WERI-Rb-1 (cell line): ENCODE measurements around the gene YBEY.

Source experiments
- DNase-seq: peaks from one replicate; pipeline ENCODE4 v3.0.0-alpha.2; 2020
- H3K27ac ChIP-seq: fragments of 250-450 bp; sonication (Bioruptor Pico); 2 replicates; pipeline ENCODE4 v1.5.1; 2020; ENCODE audit warnings: mild to moderate bottlenecking, moderate library complexity
- H3K27me3 ChIP-seq: fragments of 250-450 bp; sonication (Bioruptor Pico); 2 replicates; pipeline ENCODE4 v1.5.1; 2021; ENCODE audit warnings: mild to moderate bottlenecking, low read depth, moderate library complexity; ENCODE audit not compliant: insufficient read depth, severe bottlenecking
- H3K36me3 ChIP-seq: fragments of 250-450 bp; sonication (Bioruptor Pico); 2 replicates; pipeline ENCODE4 v1.5.1; 2020; ENCODE audit warnings: mild to moderate bottlenecking, moderate library complexity
- H3K4me3 ChIP-seq: 2 replicates; pipeline ENCODE4 v1.5.1; 2011; ENCODE audit warnings: low read depth, mild to moderate bottlenecking, control low read depth, low read length
- H3K9me3 ChIP-seq: fragments of 250-450 bp; sonication (Bioruptor Pico); 2 replicates; pipeline ENCODE4 v1.5.1; 2021; ENCODE audit warnings: mild to moderate bottlenecking, moderate library complexity; ENCODE audit not compliant: severe bottlenecking
- TF ChIP-seq, protein P1 (sequence below): IDR thresholded peaks from 2 replicates; pipeline ENCODE4 v1.5.1; 2011; ENCODE audit warnings: low read depth, mild to moderate bottlenecking, control low read depth, inconsistent platforms, low read length

The YBEY gene

DNA sequence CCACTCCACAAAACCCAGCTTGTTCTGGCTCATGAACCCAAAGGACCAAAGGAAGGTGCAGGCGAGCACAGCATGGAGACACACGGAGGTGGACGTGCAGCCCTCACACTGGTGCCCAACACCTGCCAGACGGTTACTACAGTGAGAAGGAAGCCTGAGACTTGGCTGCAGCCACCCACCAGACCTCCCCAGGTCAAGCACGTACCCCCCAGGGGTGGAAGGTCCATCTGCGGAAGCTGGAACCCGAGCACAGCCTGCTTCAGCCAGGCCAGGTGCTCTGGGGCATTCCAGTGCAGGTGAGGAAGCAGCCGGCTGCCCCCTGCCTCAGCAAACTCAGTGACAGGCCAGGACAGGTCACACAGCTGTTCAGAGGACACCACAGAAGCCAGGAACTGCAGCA is 41.5 kb upstream of the YBEY start:
- Histone ChIP-seq H3K4me3 (no peak overlapping the region), H3K27me3 (no peaks in the 10 kb centered on the region), H3K27ac (peak overlapping the region; percentile 52), H3K9me3 (no peaks in the 10 kb centered on the region), H3K36me3 (peaks cover 93% of the 10 kb centered on the region)
- TF ChIP-seq, protein P1, sequence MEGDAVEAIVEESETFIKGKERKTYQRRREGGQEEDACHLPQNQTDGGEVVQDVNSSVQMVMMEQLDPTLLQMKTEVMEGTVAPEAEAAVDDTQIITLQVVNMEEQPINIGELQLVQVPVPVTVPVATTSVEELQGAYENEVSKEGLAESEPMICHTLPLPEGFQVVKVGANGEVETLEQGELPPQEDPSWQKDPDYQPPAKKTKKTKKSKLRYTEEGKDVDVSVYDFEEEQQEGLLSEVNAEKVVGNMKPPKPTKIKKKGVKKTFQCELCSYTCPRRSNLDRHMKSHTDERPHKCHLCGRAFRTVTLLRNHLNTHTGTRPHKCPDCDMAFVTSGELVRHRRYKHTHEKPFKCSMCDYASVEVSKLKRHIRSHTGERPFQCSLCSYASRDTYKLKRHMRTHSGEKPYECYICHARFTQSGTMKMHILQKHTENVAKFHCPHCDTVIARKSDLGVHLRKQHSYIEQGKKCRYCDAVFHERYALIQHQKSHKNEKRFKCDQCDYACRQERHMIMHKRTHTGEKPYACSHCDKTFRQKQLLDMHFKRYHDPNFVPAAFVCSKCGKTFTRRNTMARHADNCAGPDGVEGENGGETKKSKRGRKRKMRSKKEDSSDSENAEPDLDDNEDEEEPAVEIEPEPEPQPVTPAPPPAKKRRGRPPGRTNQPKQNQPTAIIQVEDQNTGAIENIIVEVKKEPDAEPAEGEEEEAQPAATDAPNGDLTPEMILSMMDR = no peak
- no peak for DNase-seq

DNA sequence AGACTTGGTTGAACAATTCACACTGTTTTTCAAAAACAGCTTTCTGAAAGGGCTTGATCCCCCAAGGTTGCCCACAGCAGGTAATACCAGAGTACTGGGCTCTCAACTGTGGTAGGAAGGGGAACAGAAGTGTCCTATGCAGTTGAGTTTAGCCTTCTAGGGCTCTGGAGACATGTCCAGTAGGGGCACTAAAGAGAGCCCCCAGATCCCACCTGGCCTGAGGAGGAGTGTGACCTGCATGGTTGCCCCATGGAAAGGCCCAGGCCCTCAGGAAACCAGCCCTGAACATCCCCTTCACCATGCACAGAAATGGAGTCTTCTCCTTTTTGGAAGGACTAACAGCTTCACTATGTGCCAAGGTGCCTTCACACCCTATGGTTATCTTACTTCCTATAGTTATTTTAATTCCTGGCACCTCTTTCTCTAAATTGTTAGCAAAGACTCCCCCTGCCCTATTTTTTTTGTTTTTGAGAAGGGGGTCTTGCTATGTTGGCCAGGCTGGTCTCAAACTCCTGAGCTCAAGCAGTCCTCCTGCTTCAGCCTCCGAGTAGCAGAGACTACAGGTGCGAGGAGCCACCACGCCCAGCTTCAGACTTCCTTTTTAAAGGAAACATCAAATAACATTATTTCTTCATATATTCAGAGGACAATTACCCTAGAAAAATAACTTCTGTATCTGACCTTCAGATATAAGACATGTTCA is 40.8 kb upstream of the YBEY start:
- Histone ChIP-seq H3K36me3 (peaks cover 95% of the 10 kb centered on the region), H3K27me3 (no peaks in the 10 kb centered on the region)
- TF ChIP-seq, protein P1 = peak; percentile 33; the same call in 1 of the 2 replicates

DNA sequence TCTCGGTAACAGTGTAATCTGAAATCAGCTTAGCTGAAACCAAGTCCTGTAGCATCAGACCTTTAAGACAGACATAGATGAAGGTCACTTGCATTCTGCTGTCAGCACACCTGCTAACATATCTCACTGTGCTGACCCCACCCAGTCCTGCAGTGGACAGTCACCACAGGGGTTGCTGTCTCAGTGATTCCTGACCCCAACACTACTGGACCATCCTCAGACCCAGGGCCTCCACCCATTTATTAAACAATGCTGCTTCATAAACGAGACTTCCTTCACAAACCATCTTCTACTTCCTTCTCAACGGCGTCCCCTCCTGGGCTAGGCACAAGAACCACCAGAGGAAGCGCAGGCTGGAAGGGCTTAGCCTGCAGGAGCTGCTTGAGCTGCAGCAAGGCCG is 39.8 kb upstream of the YBEY start:
- H3K27ac ChIP-seq = no peak overlapping the region
- no peaks in the 10 kb centered on the region for H3K9me3 ChIP-seq
- H3K27me3 ChIP-seq = no peaks in the 10 kb centered on the region
- H3K4me3 ChIP-seq = no peak overlapping the region
- TF ChIP-seq, protein P1 = peak; percentile 30; the same call in 1 of the 2 replicates
- no peak for DNase-seq
- peaks cover 95% of the 10 kb centered on the region for H3K36me3 ChIP-seq

More for the DNA sequence above, 40.8 kb upstream of the YBEY start:
- Histone ChIP-seq H3K9me3 (no peaks in the 10 kb centered on the region), H3K27ac (no peak overlapping the region), H3K4me3 (no peak overlapping the region)
- DNase-seq = no peak

DNA sequence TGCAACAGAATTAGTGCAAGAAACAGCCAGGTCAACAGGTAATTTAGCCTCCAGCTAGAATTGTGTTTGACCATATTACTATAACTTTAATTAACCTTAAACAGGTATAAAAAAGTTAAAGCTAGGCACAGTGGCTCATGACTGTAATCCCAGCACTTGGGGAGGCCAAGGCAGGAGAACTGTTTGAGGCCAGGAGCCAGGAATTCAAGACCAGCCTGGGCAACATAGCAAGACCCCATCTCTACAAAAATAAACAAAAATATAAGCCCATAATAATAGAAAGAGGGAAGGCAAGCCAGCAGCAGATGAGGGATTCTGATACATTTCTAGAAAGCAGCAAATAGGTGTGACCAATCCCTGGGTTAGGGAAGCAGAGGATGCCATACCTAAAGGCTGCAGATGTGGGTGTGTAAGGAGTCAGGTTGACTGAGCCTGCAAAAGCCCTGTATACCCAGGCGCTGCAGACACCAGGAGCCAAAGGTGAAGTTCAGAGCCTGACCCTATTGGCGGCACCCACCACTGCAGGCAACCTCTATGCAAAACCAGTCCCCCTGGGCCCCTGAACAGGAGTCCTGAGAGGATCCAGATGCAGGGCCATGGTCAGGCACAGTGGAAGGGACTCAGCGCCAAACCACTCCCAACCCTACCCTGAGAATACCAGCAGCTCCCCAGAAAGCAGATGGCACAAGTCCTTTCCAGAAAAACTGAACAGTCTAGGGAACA is 38.3 kb upstream of the YBEY start:
- TF ChIP-seq, protein P1 = no peak
- H3K36me3 ChIP-seq = peaks cover 95% of the 10 kb centered on the region
- DNase-seq = no peak
- no peaks in the 10 kb centered on the region for H3K9me3 ChIP-seq
- H3K4me3 ChIP-seq = no peak overlapping the region
- no peak overlapping the region for H3K27ac ChIP-seq
- no peaks in the 10 kb centered on the region for H3K27me3 ChIP-seq

DNA sequence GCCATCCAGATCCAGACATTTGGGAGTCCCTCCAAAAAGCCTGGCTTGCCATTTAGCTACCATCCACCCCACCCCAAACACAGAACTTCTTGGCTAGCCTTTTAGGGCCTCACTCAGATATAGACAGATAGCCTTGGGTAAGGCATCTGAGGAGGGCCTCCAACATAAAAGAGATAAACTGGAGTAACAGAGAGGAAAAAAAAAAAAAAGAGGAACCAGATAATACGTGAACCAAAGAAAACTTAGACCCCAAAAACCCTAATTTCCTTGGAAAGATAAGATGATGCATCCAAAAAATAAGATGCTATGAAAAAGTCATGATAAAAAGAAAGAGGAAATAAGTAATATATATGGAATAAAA is 37.7 kb upstream of the YBEY start:
- no peak overlapping the region for H3K4me3 ChIP-seq
- TF ChIP-seq, protein P1 = no peak
- peaks cover 95% of the 10 kb centered on the region for H3K36me3 ChIP-seq

More for the DNA sequence above, 37.7 kb upstream of the YBEY start:
- H3K27me3 ChIP-seq = no peaks in the 10 kb centered on the region
- no peaks in the 10 kb centered on the region for H3K9me3 ChIP-seq
- no peak overlapping the region for H3K27ac ChIP-seq
- no peak for DNase-seq
